HG02623 (cell line): ENCODE measurements around the gene TBC1D17.

Experiments
- ATAC-seq: cut with Tn5 transposase; IDR thresholded peaks from one replicate; pipeline ENCODE4 v1.9.1; 2021; ENCODE audit warnings: moderate library complexity; ENCODE audit not compliant: unreplicated experiment

The TBC1D17 gene

DNA sequence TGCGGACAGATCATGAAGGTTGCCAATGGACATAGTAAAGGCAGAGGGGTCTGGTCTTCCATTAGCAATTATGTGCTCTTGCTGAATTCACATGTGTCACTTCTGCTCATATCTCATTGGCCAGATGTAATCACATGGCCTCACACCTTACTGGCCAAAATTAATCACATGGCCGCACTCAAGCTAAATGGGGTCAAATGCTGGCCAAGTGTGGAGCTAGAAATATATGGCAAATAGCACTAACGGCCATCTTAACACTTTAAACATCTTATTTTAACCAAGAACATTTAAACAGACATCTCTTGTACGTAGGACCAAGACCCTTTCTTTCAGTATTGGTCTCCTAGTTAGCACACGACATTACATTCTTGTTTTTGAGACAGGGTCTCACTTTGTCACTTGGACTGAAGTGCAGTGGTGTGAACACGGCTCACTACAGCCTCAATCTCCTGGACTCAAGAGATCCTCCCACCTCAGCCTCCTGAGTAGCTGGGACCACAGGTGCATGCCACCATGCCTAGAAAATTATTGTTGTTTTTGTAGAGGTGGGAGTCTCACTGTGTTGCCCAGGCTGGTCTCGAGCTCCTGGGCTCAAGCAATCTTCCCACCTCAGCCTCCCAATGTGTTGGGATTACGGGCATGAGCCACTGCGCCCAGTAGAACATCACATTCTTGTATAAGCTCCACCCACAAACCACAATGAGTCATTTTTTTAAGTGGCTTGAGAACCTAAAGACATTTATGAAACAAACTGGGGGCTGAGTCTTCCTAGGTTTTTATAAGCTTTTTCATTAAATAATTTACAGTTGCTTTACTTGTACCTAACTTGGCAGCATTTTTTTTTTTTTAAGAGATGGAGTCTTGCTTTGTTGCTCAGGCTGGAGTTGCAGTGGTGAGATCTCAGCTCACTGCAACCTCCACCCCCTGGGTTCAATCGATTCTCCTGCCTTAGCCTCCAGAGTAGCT lies 29.5 kb upstream of the TBC1D17 start:
- ATAC-seq: no peak

DNA sequence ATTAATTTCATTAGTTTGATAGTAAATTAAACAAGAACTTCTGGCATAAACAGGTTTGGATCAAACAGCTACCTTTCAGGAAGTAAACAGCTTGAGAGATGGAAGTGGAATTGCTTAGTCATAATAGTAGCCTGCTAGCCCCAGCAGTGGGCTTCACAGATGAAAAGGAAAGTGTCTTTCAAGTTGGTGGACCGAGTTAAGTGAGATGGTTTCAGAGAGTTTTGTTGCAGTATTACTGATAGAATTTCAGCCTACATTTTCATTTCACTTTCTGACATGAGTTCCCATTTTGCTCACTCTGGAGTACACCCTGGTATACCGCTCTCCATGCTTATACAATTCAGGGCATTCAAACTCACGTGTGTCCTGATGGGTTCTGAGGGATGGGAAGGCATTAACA lies 28.6 kb upstream of the TBC1D17 start:
- no peak for ATAC-seq

DNA sequence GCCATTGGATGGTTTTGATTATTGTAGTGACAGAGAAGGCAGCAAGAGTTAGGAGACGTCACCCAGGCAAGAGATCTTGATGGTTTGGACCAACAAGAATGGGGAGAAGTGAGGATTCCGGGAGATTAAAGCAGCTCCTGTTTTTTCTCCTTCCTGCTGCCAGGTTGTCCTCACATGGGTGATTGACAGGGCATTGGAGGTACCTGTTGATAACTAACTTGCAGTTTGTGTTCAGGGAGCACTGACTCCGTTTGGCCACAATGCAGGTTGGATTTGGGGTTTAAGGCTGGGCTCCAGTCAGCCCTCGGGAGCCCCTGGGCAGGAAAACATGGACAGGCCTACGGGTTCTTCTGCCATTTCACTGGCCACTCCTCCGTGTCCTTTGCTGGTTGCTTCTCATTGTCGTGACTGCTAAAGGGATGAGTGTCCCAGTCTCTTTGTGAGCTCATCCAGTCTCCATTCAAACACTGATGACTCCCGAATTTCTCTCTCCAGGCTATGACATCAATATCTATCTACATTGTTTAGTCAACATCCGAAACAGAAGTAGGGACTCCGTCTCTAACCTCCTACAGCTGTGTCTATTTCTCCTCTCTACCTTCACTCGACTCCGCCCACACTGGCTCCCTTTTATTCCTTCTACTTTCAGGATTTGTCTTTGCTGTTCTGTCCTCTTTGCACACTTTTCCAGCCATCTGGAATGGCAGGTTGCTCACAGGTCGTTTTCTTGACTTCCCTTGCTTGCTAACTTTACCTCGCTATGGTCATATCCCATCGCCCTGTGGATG lies 27.9 kb upstream of the TBC1D17 start:
- ATAC-seq: no peak

DNA sequence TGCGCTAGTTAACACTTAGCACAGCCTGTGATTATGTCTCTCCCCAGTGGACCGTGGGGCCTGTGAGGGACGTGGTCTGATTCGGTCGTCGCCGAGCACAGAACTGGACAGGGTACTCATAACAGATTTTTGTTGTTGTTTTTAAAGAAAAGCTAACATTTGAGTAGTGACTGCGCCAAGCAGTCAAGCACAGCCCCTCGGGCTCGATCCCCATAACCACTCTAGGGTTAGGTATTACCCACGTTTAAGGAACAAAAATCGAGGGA lies 27.3 kb upstream of the TBC1D17 start:
- no peak for ATAC-seq

DNA sequence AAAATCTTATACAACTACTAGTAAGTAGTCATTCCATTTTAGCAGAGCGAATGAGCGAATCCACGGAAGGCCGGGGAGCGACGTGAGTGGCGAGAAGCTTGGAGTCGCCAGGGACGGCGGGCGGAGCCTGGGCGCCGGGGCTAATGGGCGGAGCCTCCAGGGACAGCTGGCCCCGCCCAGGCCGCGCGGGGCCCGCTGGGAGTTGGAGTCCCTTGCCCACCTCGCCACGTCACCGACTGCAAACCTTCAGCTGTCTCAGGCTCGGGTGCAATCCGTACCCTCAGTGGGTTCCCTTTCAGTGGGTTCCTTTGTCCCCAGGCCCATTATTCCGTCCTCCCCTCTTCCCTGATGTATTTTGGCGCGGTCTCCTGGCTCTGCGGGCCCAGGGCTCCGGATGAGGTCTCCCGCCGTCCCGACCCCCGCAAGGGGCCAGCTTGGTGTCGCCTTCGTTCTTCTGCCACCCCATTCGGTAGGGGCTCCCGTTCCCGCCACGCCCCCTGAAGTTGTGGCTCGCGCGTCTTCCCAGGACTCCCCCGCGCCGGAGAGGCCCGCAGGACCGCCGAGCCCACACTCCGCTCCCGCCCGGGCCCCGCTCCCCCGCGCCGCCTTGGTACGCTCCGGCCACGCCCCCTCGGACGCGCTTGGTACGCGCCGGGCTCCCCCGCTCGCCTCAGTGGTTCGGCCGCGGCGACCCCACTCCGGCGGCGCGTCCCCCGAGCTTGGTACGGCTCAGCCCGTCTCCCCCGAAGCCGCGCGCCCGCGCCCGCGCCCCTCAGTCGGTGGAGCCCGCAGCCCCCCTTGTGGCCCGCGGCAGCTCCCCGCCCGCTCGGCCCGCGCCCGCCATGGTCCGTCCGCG lies 26.8 kb upstream of the TBC1D17 start, which contains the start of gene PTOV1:
PTOV1 (plus strand) TSS at position 673 of the 856 bp plus-strand sequence.
- ATAC-seq: peak; percentile 54

DNA sequence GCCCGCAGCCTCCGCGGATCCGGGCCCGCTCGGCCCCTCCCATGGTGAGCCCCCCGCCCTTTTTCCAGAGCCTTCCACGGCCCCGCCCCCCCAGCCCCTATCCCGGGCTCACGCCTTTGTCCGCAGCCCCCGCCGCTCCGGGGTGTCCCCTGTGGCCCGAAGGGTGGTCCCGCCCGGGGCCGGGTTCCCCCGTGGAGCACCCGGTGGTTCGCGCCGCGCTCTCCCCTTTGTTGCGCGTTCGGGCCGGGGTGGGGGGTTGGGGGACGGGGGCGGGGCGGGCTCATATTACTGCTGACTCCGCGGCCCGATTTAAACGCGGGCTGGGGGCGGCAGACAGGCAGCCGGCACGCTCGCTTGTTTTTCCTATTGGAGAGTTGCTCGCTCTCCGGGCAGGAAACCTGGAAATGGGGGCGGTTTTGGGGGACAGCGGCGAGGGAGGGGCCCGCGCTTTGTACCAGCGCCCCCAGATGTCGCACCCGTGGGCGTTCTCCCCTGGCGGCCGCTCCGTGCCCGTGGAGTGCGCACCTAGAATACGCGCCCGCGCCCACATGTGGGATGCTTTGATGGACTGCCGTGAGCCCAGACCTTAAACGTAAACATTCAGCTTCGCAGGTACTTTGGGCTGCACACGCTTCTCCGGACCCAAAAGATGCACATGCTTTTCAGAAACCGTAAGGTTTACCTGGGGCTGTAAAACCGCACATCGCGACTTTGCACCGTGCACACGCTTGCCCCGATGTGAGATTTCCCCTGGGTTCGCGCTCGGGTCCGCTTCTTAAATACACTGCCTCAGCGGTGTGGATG lies 25.8 kb upstream of the TBC1D17 start:
- no peak for ATAC-seq

DNA sequence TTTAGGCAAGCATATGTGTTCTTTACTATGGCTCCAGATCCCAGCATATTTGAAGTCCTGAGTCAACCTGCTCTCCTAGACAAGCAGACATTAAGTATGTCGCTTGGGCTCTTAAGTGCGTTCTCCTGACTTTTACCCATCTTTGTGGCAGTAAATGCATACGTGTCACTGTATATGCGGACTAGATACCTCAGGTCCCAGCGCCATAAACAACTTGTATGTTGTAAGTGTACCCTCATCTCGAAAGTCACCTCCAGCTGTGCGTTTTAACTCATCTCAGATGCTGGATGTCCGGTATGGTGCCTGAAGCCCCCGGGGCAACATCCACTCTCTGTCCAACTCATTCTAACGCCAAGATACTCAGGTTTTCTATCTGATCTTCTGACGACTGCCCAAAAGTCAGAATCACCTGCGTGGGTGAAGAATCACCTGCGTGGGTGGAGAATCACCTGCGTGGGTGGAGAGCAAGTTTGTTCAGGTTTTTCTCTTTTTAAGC lies 24.8 kb upstream of the TBC1D17 start:
- no peak for ATAC-seq

DNA sequence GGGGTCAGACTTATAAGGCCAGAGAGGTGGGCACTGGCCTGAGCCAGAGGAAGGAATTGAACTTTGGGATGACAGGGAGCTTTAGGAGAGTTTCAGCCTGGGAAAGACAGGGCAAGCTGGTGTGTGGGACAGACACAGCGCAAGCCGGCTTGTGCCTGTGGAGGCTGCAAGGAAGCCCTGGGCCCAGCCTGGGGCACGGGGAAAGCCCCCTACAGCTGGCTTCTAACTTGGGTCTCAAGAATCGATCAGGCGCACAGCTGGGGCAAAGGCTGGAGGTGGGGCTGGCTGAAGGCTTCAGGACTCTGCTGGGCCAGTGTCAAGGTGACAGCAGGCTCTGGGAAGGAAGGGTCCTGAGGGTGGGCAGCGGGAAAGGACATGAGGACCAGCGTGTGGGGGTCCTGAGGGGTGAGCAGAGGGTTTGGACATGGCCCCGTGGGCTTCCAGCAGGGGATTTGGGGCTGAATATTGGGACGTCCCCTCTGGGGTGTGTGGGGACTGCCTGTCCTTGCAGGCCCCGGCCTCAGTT lies 23.6 kb upstream of the TBC1D17 start:
- ATAC-seq: no peak

DNA sequence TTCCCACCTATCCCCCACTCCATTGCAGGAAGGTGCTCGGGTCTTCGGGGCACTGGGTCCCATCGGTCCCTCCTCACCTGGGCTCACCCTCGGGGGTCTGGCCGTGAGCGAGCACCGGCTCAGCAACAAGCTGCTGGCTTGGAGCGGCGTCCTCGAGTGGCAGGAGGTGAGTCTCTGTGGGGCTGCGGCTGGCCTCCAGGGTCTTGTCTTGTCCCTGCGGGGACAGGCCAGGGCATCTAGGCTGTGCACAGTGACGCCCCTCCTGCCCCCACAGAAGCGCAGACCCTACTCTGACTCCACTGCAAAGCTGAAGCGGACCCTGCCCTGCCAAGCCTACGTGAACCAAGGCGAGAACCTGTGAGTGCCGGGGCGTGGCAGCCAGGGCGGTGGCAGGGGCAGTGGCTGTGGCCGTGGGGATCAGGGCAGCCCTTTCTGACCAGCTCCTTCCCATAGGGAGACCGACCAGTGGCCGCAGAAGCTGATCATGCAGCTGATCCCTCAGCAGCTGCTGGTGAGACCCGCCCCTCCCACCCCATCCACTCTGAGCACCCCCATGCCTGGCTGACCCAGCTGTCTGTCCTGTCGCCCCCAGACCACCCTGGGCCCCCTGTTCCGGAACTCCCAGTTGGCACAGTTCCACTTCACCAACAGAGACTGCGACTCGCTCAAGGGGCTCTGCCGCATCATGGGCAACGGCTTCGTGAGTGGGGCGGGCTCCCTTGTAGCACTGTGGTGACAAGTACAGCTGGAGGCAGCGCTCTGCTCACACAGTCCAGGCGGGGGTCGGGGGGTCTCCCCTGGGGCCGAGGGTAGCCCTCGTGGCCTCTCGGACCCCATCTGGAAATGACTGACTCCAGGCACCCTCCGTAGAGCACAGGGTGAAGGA lies 22.9 kb upstream of the TBC1D17 start:
- no peak for ATAC-seq

DNA sequence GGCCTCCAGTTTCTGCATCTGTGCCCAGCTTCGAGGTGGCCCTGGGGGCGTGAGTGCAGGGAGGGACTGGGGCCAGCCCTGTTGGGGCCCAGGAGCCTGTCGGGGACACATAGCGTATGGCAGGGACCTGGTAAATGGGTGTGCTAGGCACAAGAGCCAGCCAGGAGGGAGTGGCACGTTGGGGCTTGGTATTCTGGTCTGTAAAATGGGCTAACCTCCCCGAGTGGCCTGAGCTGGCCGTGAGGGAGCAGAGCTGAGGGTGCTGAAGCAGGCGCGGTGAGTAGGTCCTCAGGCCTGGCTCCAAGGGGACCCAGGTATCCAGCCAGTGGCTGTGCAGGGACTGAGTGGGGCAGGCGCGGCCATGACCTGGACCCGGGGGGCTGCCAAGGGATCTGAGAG lies 22.2 kb upstream of the TBC1D17 start:
- no peak for ATAC-seq

DNA sequence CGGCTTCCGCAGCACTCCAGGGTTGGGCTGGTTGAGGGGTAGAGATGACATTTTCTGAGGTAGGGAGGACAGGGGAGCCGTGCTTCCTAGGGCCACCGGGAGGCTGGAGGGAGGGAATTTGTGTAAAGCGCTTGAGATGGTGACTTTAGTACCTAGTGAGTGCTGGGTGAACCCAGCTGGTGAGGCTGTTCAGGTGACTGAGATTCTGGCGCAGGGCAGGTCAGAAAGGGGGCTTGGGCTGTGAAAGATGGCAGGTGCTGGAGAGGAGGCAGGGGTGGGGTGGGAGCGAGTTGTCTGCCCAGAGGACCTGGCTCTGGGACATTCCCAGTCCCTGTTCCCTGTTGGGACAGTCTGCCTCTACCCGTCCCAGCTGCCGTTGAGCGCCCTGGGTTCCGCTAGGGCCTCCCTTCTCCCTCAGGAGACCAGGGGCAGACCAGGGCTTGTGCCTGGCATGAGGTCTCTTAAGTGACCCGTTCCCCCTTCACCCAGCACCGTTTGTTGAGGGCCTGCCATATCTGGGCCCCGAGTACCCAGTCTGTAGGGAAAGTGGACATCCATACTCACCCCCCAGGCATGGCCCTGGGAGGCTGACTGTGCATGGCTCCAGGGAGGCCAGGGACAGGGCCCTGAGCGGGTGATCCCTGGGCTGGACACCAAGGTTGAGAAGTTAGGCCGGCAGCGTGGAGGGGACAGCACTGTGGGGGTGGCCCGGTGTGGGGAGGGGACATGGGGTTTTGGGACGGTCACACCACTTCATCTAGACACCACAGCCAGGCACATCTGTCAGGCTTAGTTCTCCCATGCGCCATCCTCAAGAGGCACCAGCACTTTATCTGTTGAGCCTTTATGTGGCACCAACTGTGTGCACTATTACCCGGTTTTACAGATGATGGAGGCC lies 21.6 kb upstream of the TBC1D17 start:
- ATAC-seq: no peak

DNA sequence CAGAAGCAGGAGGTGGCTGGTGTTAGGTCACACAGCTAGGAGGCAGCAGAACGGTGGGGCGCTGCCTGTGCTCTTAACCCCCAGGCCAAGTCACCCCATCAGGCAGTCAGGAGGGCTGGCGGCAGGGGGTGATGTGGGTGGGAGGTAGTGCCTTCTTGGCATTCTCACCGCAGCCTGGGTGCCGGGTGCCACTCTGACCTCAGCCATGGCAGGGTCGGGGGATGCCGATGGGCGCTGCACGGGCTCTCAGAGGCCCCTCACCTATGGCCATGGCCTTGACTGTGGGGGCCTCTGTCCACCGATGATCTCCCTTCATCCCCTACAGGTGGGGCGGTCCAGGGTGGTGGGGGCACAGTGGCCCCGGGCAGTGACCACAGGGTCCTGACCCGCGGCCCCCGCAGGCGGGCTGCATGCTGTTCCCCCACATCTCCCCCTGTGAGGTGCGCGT lies 20.9 kb upstream of the TBC1D17 start:
- no peak for ATAC-seq

DNA sequence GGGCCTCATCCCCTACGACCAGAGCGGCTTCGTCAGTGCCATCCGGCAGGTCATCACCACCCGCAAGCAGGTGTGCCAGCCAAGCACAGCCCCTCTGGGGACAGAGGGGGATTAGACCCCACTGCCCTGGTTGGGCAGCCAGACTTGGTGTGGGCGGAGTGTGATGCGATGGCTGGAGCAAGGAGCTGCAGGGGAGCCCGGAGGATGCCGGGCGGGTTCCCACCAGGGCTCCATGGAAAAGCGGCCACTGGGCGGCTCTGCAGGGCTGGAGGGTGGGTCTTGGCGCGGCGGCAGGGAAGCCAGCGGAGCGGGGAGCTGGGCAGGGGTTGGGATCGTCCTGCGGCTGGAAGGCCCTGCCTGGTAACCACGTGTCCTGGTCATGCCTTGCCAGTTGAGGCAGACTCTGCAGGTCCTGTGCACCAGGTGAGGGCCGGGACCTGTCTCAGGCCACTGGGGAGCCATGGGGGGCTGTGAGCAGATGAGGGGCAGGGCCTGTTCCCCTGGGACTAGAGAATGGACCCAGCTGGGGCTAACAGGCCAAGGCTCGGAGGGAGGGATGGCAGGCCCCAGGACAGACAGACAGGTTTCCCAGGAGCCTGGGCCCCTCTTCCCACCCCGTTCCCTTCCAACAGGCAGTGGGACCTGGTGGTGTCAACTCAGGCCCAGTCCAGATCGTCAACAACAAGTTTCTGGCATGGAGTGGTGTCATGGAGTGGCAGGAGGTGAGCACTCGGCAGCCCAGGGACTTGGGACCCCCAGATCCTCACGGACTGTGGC lies 20.3 kb upstream of the TBC1D17 start:
- ATAC-seq: no peak

DNA sequence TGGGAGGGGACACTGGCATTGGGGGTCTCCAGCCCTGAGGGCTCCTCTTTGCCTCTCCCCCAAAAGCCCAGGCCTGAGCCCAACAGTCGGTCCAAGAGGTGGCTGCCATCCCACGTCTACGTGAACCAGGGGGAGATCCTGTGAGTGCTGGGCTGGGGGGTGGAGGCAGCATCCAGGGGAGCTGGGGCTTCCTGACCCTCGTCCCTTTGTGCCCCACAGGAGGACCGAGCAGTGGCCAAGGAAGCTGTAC lies 19.7 kb upstream of the TBC1D17 start:
- no peak for ATAC-seq

DNA sequence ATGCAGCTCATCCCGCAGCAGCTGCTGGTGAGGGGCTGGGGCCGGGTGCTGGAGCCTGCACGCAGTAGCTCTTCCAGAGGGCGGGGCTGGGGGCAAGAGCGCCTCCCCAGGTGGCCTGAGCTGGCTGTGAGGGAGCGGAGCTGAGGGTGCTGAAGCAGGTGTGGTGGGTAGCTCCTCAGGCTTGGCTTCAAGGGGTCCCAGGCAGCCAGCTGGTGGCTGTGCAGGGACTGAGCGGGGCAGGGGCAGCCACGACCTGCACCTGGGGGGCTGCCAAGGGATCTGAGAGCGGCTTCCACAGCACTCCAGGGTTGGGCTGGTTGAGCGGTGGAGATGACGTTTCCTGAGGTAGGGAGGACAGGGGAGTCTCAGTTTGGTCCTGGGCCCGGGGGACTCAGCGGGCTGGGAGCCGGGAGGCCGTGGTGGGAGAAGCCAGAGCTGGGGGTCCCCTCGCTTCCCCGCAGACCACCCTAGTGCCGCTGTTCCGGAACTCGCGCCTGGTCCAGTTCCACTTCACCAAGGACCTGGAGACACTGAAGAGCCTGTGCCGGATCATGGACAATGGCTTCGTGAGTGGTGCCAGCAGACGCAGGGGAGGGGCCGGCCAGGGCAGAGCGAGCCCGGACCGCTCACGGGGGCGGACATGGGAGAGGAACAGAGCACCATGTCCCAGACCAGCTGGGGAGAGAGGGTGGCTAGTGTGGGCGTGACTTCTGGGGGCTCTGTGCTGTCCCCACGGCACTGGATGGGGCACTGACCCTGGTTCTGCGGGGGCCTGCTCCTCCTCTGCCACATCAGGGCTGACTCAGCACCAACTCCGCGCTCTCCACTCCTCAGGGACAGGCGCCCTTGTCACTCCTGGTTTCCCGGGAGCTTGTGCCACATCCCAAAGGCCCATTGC lies 19.2 kb upstream of the TBC1D17 start:
- ATAC-seq: no peak

DNA sequence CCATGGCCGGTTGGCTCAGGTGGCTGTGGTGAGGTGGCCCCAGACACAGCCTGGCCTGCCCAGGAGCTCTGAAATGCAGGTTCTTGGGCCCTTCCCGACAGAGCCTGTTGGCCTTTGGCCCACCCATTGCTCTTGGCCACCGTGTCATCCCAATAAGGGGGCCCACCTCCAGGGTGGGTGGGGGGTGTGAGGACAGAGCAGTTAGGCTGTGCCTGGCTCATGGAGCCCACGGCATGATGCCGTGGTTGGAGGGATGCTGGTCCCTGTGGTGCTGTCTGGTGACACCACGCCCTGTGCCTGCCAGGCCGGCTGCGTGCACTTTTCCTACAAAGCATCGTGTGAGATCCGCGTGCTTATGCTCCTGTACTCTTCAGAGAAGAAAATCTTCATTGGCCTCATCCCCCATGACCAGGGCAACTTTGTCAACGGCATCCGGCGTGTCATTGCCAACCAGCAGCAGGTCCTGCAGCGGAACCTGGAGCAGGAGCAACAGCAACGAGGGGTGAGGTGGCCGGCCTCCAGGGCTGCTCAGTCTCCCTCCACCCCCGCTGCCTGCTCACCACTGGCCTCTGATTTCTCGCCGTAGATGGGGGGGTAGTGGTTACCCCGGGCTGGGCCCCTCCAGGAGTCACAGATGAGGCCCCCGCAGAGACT lies 17.7 kb upstream of the TBC1D17 start:
- ATAC-seq: no peak
